Measurements from ENCODE around the gene THSD7A. TPM values are rescaled to one million over a fixed set of nuclear protein-coding genes. Genes with fewer than 3 reads are reported as not detected.

Gene THSD7A
- total and polyA plus RNA-seq, 2 of the 8 experiments (the other 6 are each of a cell fraction or from before 2014, with no cell fraction given) = 0.44 to 1.2 TPM

GRCh38 chr7:11638011-11638774 lies 193.8 kb downstream of the THSD7A start:
- WGBS, 2 experiments (ENCODE audit: extremely low coverage in 1 of 2, insufficient coverage in 1 of 2, insufficient read length in 1 of 2, insufficient replicate concordance in 2 of 2, low coverage in 1 of 2, low lambda C conversion rate in 2 of 2, missing lambda C conversion rate in 1 of 2) = 64% methylated on average over 4 of the region's 4 CpGs; no CpG with 5 or more reads in 1 of the 2 experiments
- FAIRE-seq (no peak), DNase-seq (ENCODE audit: low read depth in 1 of 2, low spot score in 2 of 2) (no peak)
- Histone ChIP-seq H2BK20ac (ENCODE audit: low read length) (no peak overlapping the region), H3K9ac (replicated peaks in 1 of 4; ENCODE audit: extremely low read depth in 1 of 4, low read depth in 3 of 4, low read length in 3 of 4) (no peak overlapping the region), H3K4ac (replicated peaks; ENCODE audit: insufficient read length, low read depth, low read length) (no peak overlapping the region), H3K23me2 (ENCODE audit: low read depth, low read length) (no peaks in the 10 kb centered on the region), H3K9me3 (ENCODE audit: insufficient read depth in 2 of 2, low read depth in 1 of 2, low read length in 1 of 2) (no peaks in the 10 kb centered on the region), H4K5ac (ENCODE audit: insufficient read length, low read depth, low read length) (no peak overlapping the region), H4K8ac (ENCODE audit: extremely low read depth, insufficient read depth, low read length) (no peak overlapping the region), H3K4me3 (ENCODE audit: extremely low read depth in 1 of 4, insufficient read depth in 2 of 4, low read depth in 3 of 4, low read length in 4 of 4) (no peak overlapping the region), H2AFZ (ENCODE audit: low read length) (no peak overlapping the region), H2BK120ac (replicated peaks; ENCODE audit: low read depth, low read length) (no peak overlapping the region), H3K56ac (replicated peaks; ENCODE audit: insufficient read length, low read depth, low read length) (no peak overlapping the region), H2BK12ac (ENCODE audit: low read depth, low read length) (no peak overlapping the region), H3K14ac (ENCODE audit: insufficient read length) (no peak overlapping the region), H3K79me2 (ENCODE audit: control insufficient read depth in 1 of 2, insufficient read depth in 2 of 2, low read length in 2 of 2) (no peaks in the 10 kb centered on the region), H3K27ac (ENCODE audit: low read depth, low read length) (no peak overlapping the region), H4K20me1 (replicated peaks in 1 of 2; ENCODE audit: control insufficient read depth in 1 of 2, insufficient read depth in 2 of 2, low read length in 2 of 2) (no peaks in the 10 kb centered on the region), H3K27me3 (replicated peaks in 1 of 4; ENCODE audit: control insufficient read depth in 3 of 4, extremely low read depth in 1 of 4, insufficient read depth in 3 of 4, low read length in 3 of 4) (peaks cover 0 to 1% (median 0%) of the 10 kb centered on the region in 4 experiments; a peak in 1 of 7 replicates), H2BK5ac (ENCODE audit: low read depth, low read length) (no peak overlapping the region), H3K36me3 (ENCODE audit: control insufficient read depth in 2 of 4, insufficient read depth in 4 of 4, low read length in 3 of 4) (no peaks in the 10 kb centered on the region), H4K91ac (replicated peaks; ENCODE audit: insufficient read length, low read length) (no peak overlapping the region), H3K18ac (ENCODE audit: extremely low read depth, low read length) (no peak overlapping the region), H2BK15ac (ENCODE audit: low read length) (no peak overlapping the region), H3K79me1 (ENCODE audit: low read depth, low read length) (no peaks in the 10 kb centered on the region), H3K4me2 (ENCODE audit: insufficient read depth in 1 of 2, low read depth in 2 of 2, low read length in 2 of 2) (no peak overlapping the region), H3K4me1 (replicated peaks in 1 of 4; ENCODE audit: control insufficient read depth in 3 of 4, insufficient read depth in 4 of 4, low read length in 3 of 4) (no peaks in the 10 kb centered on the region), H3K23ac (ENCODE audit: insufficient read length) (no peak overlapping the region), H2AK5ac (ENCODE audit: low read depth, low read length) (no peak overlapping the region)
- ChIA-PET POLR2A (ENCODE audit: partially characterized antibody) (no interaction called here), CTCF (ENCODE audit: partially characterized antibody) (no interaction called here)
- TF ChIP-seq SP2 (IDR thresholded peaks at IDR 0.05; ENCODE audit: low read length) = no peak
- TF ChIP-seq CTCF (IDR thresholded peaks at IDR 0.05; ENCODE audit: control extremely low read depth in 1 of 3, insufficient read depth in 1 of 3, low read depth in 1 of 3, low read length in 3 of 3) = no peak
- no peak for TF ChIP-seq RBBP5 (IDR thresholded peaks at IDR 0.05; ENCODE audit: borderline replicate concordance, low read depth, low read length)
- TF ChIP-seq ATF3 (IDR thresholded peaks at IDR 0.05; ENCODE audit: insufficient read depth, low read depth, low read length) = no peak
- TF ChIP-seq USF2 (IDR thresholded peaks at IDR 0.05; ENCODE audit: low read length) = no peak
- TF ChIP-seq NANOG (IDR thresholded peaks at IDR 0.05; ENCODE audit: insufficient read depth, low read depth, low read length, poor library complexity, severe bottlenecking) = no peak
- TF ChIP-seq FOSL1 (IDR thresholded peaks at IDR 0.05; ENCODE audit: insufficient read depth, low read depth, low read length) = no peak
- no peak for TF ChIP-seq CREB1 (IDR thresholded peaks at IDR 0.05)

All from H1 (cell line).